Glutamatergic neuron (in vitro differentiated cells): ENCODE results near the gene NPM1. TPM values are rescaled to one million over a fixed set of nuclear protein-coding genes. Genes with fewer than 3 reads are reported as not detected.

Source experiments
- DNase-seq: peaks from one replicate; pipeline ENCODE4 v3.0.0; 2022
- H3K27ac Mint-ChIP-seq: one replicate; pipeline ENCODE4 v1.8.0; 2020; ENCODE audit warnings: mild to moderate bottlenecking, mixed read lengths, inconsistent platforms; ENCODE audit not compliant: unreplicated experiment
- H3K27me3 Mint-ChIP-seq: one replicate; pipeline ENCODE4 v1.8.0; 2020; ENCODE audit warnings: mild to moderate bottlenecking, moderate library complexity, mixed read lengths, inconsistent platforms; ENCODE audit not compliant: unreplicated experiment
- H3K36me3 Mint-ChIP-seq: one replicate; pipeline ENCODE4 v1.8.0; 2020; ENCODE audit warnings: mild to moderate bottlenecking, mixed read lengths, inconsistent platforms; ENCODE audit not compliant: unreplicated experiment
- H3K4me1 Mint-ChIP-seq: one replicate; pipeline ENCODE4 v1.8.0; 2020; ENCODE audit warnings: mild to moderate bottlenecking, low read depth, mixed read lengths, inconsistent platforms; ENCODE audit not compliant: unreplicated experiment
- H3K4me3 Mint-ChIP-seq: one replicate; pipeline ENCODE4 v1.8.0; 2020; ENCODE audit warnings: mild to moderate bottlenecking, mixed read lengths, inconsistent platforms; ENCODE audit not compliant: unreplicated experiment
- H3K9me3 Mint-ChIP-seq: one replicate; pipeline ENCODE4 v1.8.0; 2020; ENCODE audit warnings: mild to moderate bottlenecking, moderate library complexity, mixed read lengths, inconsistent platforms; ENCODE audit not compliant: unreplicated experiment
- CTCF ChIP-seq: fragments of 200-600 bp; sonication (generic); IDR thresholded peaks from one replicate; pipeline ENCODE4 v1.5.0; 2021; ENCODE audit not compliant: partially characterized antibody, unreplicated experiment
- total RNA-seq: library from RNA; stranded (reverse); fragmentation: NEBNext Ultra II Directional; extraction: Animal tissue kit (Norgen Biotek cat#: 25700); gene quantifications from one replicate; pipeline ENCODE4 v1.2.1, GENCODE V29; 2021; ENCODE audit not compliant: unreplicated experiment

NPM1 gene
- total RNA-seq, 1 donor from 2014 or later: 600 TPM

GRCh38 chr5:171438738-171439137 is 51.1 kb downstream of the NPM1 start:
- no peak for TF ChIP-seq CTCF
- Mint-ChIP-seq H3K27me3 (peaks cover 7% of the 10 kb centered on the region), H3K9me3 (peaks cover 12% of the 10 kb centered on the region), H3K27ac (peak overlapping the region; percentile 93), H3K4me3 (peak overlapping the region; percentile 75), H3K36me3 (no peaks in the 10 kb centered on the region), H3K4me1 (peaks cover 30% of the 10 kb centered on the region)
- DNase-seq: no peak

- Mint-ChIP-seq H3K27ac (no peak overlapping the region), H3K27me3 (peaks cover 5% of the 10 kb centered on the region), H3K9me3 (peaks cover 12% of the 10 kb centered on the region), H3K4me3 (no peak overlapping the region), H3K36me3 (no peaks in the 10 kb centered on the region), H3K4me1 (peaks cover 35% of the 10 kb centered on the region)
- no peak for DNase-seq
- no peak for TF ChIP-seq CTCF
These were observed 53.7 kb downstream of the NPM1 start for GRCh38 chr5:171441246-171441791.

- H3K36me3 Mint-ChIP-seq: no peaks in the 10 kb centered on the region
- H3K4me3 Mint-ChIP-seq: peak overlapping the region; percentile 28
- peaks cover 5% of the 10 kb centered on the region for H3K27me3 Mint-ChIP-seq
- H3K27ac Mint-ChIP-seq: peak overlapping the region; percentile 48
- no peak for DNase-seq
- peaks cover 12% of the 10 kb centered on the region for H3K9me3 Mint-ChIP-seq
- no peak for TF ChIP-seq CTCF
- peaks cover 32% of the 10 kb centered on the region for H3K4me1 Mint-ChIP-seq
These were observed 54.8 kb downstream of the NPM1 start for GRCh38 chr5:171442287-171443042.

GRCh38 chr5:171444582-171444981 is 56.9 kb downstream of the NPM1 start:
- H3K9me3 Mint-ChIP-seq: peaks cover 8% of the 10 kb centered on the region
- peaks cover 10% of the 10 kb centered on the region for H3K27me3 Mint-ChIP-seq
- no peak for TF ChIP-seq CTCF
- no peaks in the 10 kb centered on the region for H3K36me3 Mint-ChIP-seq
- H3K4me1 Mint-ChIP-seq: peaks cover 36% of the 10 kb centered on the region
- H3K27ac Mint-ChIP-seq: no peak overlapping the region
- H3K4me3 Mint-ChIP-seq: no peak overlapping the region
- no peak for DNase-seq

GRCh38 chr5:171445644-171446516 is 58.2 kb downstream of the NPM1 start:
- no peak for TF ChIP-seq CTCF
- no peak for DNase-seq
- Mint-ChIP-seq H3K27ac (no peak overlapping the region), H3K9me3 (peaks cover 4% of the 10 kb centered on the region), H3K27me3 (peaks cover 10% of the 10 kb centered on the region), H3K4me1 (peaks cover 35% of the 10 kb centered on the region), H3K36me3 (no peaks in the 10 kb centered on the region), H3K4me3 (no peak overlapping the region)
